K562 (cell line): ENCODE results near the gene CREB3L1. TPM values are rescaled to one million over a fixed set of nuclear protein-coding genes. Genes with fewer than 3 reads are reported as not detected.

Source experiments
- ATAC-seq: fragments of 200-7000 bp; cut with Tn5 transposase; 3 replicates; pipeline ENCODE4 v1.9.1; 2020; ENCODE audit warnings: moderate library complexity
- BruUV-seq: library from RNA; stranded (reverse); fragments of 400-500 nt; replicated peaks from 2 replicates; lab custom pipeline; 2021; lab: Mats Ljungman, UMichigan
- CTCF ChIA-PET: fragments of 300-600 bp; formaldehyde crosslinking; extraction: SDS; loops from one replicate; lab custom pipeline; 2021; ENCODE audit warnings: low intra/inter-chr PET ratio; lab: Yijun Ruan, JAX
- POLR2A ChIA-PET: fragments of 300-600, 350-650 bp; sonication (Branson Sonifier 250); formaldehyde crosslinking; extraction: SDS; loops from one replicate; lab custom pipeline; 2021; ENCODE audit warnings: antibody characterized with exemption, inconsistent platforms; lab: Yijun Ruan, JAX
- DNase-seq, 4 experiments: peaks; one replicate each; pipeline versions ENCODE4 v3.0.0 to v3.0.0-alpha.2; 2011 to 2018; ENCODE audit warnings: low spot score in 3 of 4, mixed read lengths in 3 of 4; ENCODE audit errors: extremely low read depth in 1 of 4
- FAIRE-seq: peaks from 2 replicates; lab custom pipeline; 2011; peaks lifted over from hg19 to GRCh38; lab: Jason Lieb, UNC
- H2AFZ ChIP-seq: 2 replicates; pipeline ENCODE4 v1.6.0; 2011; ENCODE audit warnings: low read depth, low read length, control low read depth, inconsistent platforms
- H3K27ac ChIP-seq: fragments of 200-600 bp; 3 replicates; pipeline ENCODE4 v1.8.0; 2011; ENCODE audit warnings: low read depth, mild to moderate bottlenecking, control low read depth, inconsistent platforms, low read length, moderate library complexity, mixed read lengths; ENCODE audit errors: extremely low read depth
- H3K27me3 ChIP-seq, 2 experiments: fragments of 300-600 bp in 1 of 2; 2 replicates in 1 of 2; 3 replicates in 1 of 2; pipeline versions ENCODE4 v1.6.0 to v1.8.0; 2011; ENCODE audit warnings: inconsistent platforms in 2 of 2, low read length in 2 of 2, mild to moderate bottlenecking in 1 of 2, mixed read lengths in 1 of 2, moderate library complexity in 1 of 2; ENCODE audit not compliant: control insufficient read depth in 2 of 2, insufficient read depth in 2 of 2
- H3K36me3 ChIP-seq: fragments of 300-600 bp; 3 replicates; pipeline ENCODE4 v1.8.0; 2011; ENCODE audit warnings: mild to moderate bottlenecking, low read length, inconsistent platforms; ENCODE audit not compliant: control insufficient read depth, insufficient read depth
- H3K4me1 ChIP-seq, 2 experiments: fragments of 200-600 bp in 1 of 2; replicated peaks in 1 of 2; 2 replicates in 1 of 2; 3 replicates in 1 of 2; pipeline versions ENCODE4 v1.5.1 to v1.8.0; 2011; ENCODE audit warnings: inconsistent platforms in 2 of 2, low read length in 2 of 2, mild to moderate bottlenecking in 1 of 2, mixed read lengths in 1 of 2, moderate library complexity in 1 of 2; ENCODE audit not compliant: control insufficient read depth in 2 of 2, insufficient read depth in 2 of 2
- H3K4me2 ChIP-seq: 2 replicates; pipeline ENCODE4 v1.6.1; 2011; ENCODE audit warnings: low read length, control low read depth, inconsistent platforms, mixed read lengths; ENCODE audit not compliant: insufficient read depth
- H3K4me3 ChIP-seq: fragments of 200-600 bp; sonication (generic), shearing (Covaris generic); 2 replicates; pipeline ENCODE4 v1.5.1; 2016; ENCODE audit warnings: control low read depth, inconsistent platforms
- H3K79me2 ChIP-seq: fragments of 200-600 bp; 3 replicates; pipeline ENCODE4 v1.8.0; 2011; ENCODE audit warnings: low read length, inconsistent platforms; ENCODE audit not compliant: control insufficient read depth, insufficient read depth
- H3K9ac ChIP-seq, 2 experiments: 2 replicates each; pipeline versions ENCODE4 v1.6.0 to v1.6.1; 2011; ENCODE audit warnings: low read depth in 2 of 2, low read length in 2 of 2, control low read depth in 1 of 2, inconsistent platforms in 1 of 2, mild to moderate bottlenecking in 1 of 2, mixed read lengths in 1 of 2; ENCODE audit not compliant: insufficient read depth in 1 of 2
- H3K9me1 ChIP-seq: one replicate; pipeline ENCODE4 v1.6.0; 2011; ENCODE audit warnings: inconsistent platforms, mild to moderate bottlenecking, low read length, moderate library complexity; ENCODE audit not compliant: control insufficient read depth, insufficient read depth
- H3K9me3 ChIP-seq: replicated peaks from 2 replicates; pipeline ENCODE4 v1.5.1; 2011; ENCODE audit warnings: low read depth, low read length, inconsistent platforms; ENCODE audit not compliant: control insufficient read depth, insufficient read depth
- H4K20me1 ChIP-seq: replicated peaks from 2 replicates; pipeline ENCODE4 v1.6.1; 2011; ENCODE audit warnings: low read length, inconsistent platforms, mixed read lengths; ENCODE audit not compliant: control insufficient read depth, insufficient read depth
- CEBPB ChIP-seq: fragments of 450-650 bp; IDR thresholded peaks from 2 replicates; pipeline ENCODE4 v1.6.1; 2016; ENCODE audit warnings: missing genetic modification characterization, missing compliant biosample characterization
- DMBX1 ChIP-seq: fragments of 250-450 bp; sonication (Bioruptor Pico); IDR thresholded peaks from 2 replicates; pipeline ENCODE4 v1.8.0; 2022; ENCODE audit warnings: inconsistent platforms, mild to moderate bottlenecking, moderate library complexity, borderline replicate concordance
- DNMT1 ChIP-seq: fragments of 450-650 bp; IDR thresholded peaks from 2 replicates; pipeline ENCODE4 v1.6.1; 2016; ENCODE audit warnings: antibody characterized with exemption, mild to moderate bottlenecking
- IFI16 ChIP-seq: fragments of 250-450 bp; sonication (Bioruptor Pico); IDR thresholded peaks from 2 replicates; pipeline ENCODE4 v2.1.2; 2022; ENCODE audit warnings: mild to moderate bottlenecking, inconsistent platforms
- SRSF3 ChIP-seq: fragments of 200-400 bp; formaldehyde crosslinking; IDR thresholded peaks from 2 replicates; pipeline ENCODE4 v1.6.1; 2016; ENCODE audit warnings: mild to moderate bottlenecking, low read length, moderate library complexity; ENCODE audit not compliant: insufficient read depth
- ZBTB33 ChIP-seq: sonication (generic); formaldehyde crosslinking; IDR thresholded peaks from 2 replicates; pipeline ENCODE4 v1.8.1; 2023; ENCODE audit warnings: mild to moderate bottlenecking, missing genetic modification reagents
- WGBS: fragments of 100-300 bp; shearing (Covaris generic); methylation state at CpG from one replicate; pipeline ENCODE4 v1.1.6; 2016; ENCODE audit warnings: low coverage, mixed read lengths; ENCODE audit not compliant: insufficient coverage; ENCODE audit errors: missing lambda C conversion rate; 5-methylcytosine and 5-hydroxymethylcytosine counted together
- in situ Hi-C: fragments of 300-500 bp; cut with MboI; formaldehyde crosslinking; loops from 4 replicates; pipeline ENCODE4 v1.15.0; 2018; ENCODE audit warnings: inconsistent platforms, mixed read lengths
- intact Hi-C: fragments of 100-400 bp; cut with micrococcal nuclease; formaldehyde crosslinking; loops from 2 replicates; pipeline ENCODE4 v1.14.2; 2022
- polyA plus RNA-seq, 8 experiments: library from polyadenylated mRNA; depleted of rRNA in 4 of 8; stranded (reverse) in 5 of 8; unstranded in 3 of 8; fragments of >200 nt; fragmentation: Nextera tagmentation in 2 of 8; fragmentation: Illumina TruSeq in 1 of 8; extraction: Ambion mirVana in 2 of 8; extraction: Trizol in 1 of 8; gene quantifications; 2 replicates each; pipeline versions ENCODE4 v1.2.1 to v1.2.3, GENCODE V29; 2011 to 2014; ENCODE audit warnings: inconsistent platforms in 1 of 8, missing spikeins in 1 of 8
- total RNA-seq, 7 experiments: library from RNA; depleted of rRNA in 6 of 7; stranded (reverse); fragments of >200 nt in 6 of 7; fragmentation: Illumina TruSeq in 2 of 7; extraction: Trizol in 2 of 7; gene quantifications; 2 replicates each; pipeline versions ENCODE4 v1.2.1 to v1.2.3, GENCODE V29; 2011 to 2021; ENCODE audit warnings: low replicate concordance in 1 of 7
- TF ChIP-seq, protein P1 (sequence below): sonication (generic); formaldehyde crosslinking; IDR thresholded peaks from 2 replicates; pipeline ENCODE4 v1.9.0; 2022; ENCODE audit warnings: mild to moderate bottlenecking, missing genetic modification reagents
- TF ChIP-seq, protein P2 (sequence below), 2 experiments: fragments of 450-650 bp; IDR thresholded peaks; 2 replicates each; pipeline ENCODE4 v1.6.1; 2016

CREB3L1 gene
- total and polyA plus RNA-seq, 9 of the 15 experiments (the other 6 are each of a cell fraction or from before 2014, with no cell fraction given), result 1.2 to 27.6 (median 3.7) TPM

DNA sequence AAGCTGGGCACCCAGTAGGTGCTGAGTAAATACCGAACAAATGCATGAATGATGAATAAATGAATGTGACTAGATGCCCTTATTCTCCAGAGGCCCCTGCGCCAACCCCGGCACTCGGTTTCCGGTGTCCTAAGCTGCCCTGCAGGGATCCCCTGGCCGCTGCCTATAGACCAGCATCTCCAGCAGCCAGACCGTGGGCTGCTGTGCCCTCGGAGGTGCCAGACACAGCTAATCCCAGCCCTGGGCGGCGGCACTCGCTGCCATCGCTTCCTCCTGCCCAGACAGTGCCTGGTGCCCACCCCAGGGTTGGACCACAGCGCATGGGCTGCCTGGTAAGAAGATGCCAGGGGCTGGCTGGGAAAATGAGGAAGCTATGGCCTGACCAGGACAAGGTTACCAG is 15.6 kb downstream of the CREB3L1 start:
- H4K20me1 ChIP-seq, result no peaks in the 10 kb centered on the region
- peaks cover 5% of the 10 kb centered on the region; the same call in 2 of the 3 replicates for H3K36me3 ChIP-seq
- peaks cover 3% of the 10 kb centered on the region for H3K9me1 ChIP-seq
- 94% methylated on average over 12 of the region's 13 CpGs for WGBS
- no TSS peak for BruUV-seq
- in situ Hi-C loops, result no loop called here
- CTCF ChIA-PET, result no interaction called here
- no peaks in the 10 kb centered on the region for H3K27me3 ChIP-seq
- TF ChIP-seq SRSF3, result no peak
- TF ChIP-seq IFI16 (CRISPR knock-in tag), result no peak
- no peak for TF ChIP-seq DNMT1
- no peak for TF ChIP-seq CEBPB (tag)
- TF ChIP-seq, all 486 proteins: peak for 0
- Histone ChIP-seq H2AFZ (no peak overlapping the region), H3K27ac (no peak overlapping the region), H3K79me2 (peaks cover 34% of the 10 kb centered on the region), H3K9ac (peak overlapping the region in 1 of 2 experiments; percentile 51; a peak in 2 of 4 replicates), H3K4me3 (no peak overlapping the region), H3K9me3 (no peaks in the 10 kb centered on the region), H3K4me1 (peaks cover 46 to 59% of the 10 kb centered on the region in 2 experiments), H3K4me2 (no peak overlapping the region)
- POLR2A ChIA-PET, result interaction anchor here (1.1 to 1.6 kb wide), 2 partner anchors 15 to 50 kb away, joined by 3 to 4 read pairs; partner anchors contain the start of gene CREB3L1
- FAIRE-seq (no peak), ATAC-seq (no peak), DNase-seq (no peak)
- intact Hi-C loops, result no loop called here

DNA sequence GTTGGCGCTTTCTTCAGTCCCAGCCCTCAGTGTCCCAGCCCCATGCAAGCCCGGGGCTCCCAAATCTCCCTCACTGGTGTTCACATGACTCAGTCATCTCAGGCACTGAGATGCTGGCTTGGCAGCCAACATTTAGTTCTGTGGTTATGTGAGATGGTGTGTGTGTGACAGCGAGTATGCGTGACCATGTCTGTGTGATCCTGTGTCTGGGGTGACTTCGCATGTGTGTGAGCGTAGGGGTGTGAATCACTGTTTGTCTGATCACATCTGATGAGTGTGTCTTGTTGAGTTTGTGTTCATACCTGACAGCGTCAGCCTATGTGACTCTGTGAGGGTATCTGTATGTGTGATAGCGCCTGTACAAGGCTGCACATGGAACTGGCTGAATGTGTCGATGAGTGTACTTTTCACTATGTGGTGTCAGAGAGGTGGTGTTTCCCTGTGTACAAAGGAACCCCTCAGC is 16.2 kb downstream of the CREB3L1 start:
- Histone ChIP-seq H3K9me3 (no peaks in the 10 kb centered on the region), H3K4me2 (no peak overlapping the region), H3K27me3 (no peaks in the 10 kb centered on the region), H2AFZ (peak overlapping the region; percentile 86; the same call in 1 of the 2 replicates), H3K79me2 (peaks cover 35% of the 10 kb centered on the region), H3K9me1 (peaks cover 3% of the 10 kb centered on the region), H3K27ac (peak overlapping the region; percentile 85), H3K36me3 (peaks cover 5% of the 10 kb centered on the region; the same call in 2 of the 3 replicates), H4K20me1 (no peaks in the 10 kb centered on the region), H3K9ac (peak overlapping the region; percentile 51 to 75; a peak in 2 of 4 replicates), H3K4me3 (no peak overlapping the region), H3K4me1 (peaks cover 46 to 59% of the 10 kb centered on the region in 2 experiments)
- FAIRE-seq, result peak; percentile 62
- 81% methylated on average over 9 of the region's 9 CpGs for WGBS
- no TSS peak for BruUV-seq
- TF ChIP-seq, protein P1, sequence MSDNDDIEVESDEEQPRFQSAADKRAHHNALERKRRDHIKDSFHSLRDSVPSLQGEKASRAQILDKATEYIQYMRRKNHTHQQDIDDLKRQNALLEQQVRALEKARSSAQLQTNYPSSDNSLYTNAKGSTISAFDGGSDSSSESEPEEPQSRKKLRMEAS (CRISPR knock-in tag), result 0 out of 2 replicates have a peak, but pooled peaks have one; percentile 17
- TF ChIP-seq ZBTB33 (CRISPR knock-in tag), result 0 out of 2 replicates have a peak, but pooled peaks have one; percentile 46
- TF ChIP-seq, protein P2, sequence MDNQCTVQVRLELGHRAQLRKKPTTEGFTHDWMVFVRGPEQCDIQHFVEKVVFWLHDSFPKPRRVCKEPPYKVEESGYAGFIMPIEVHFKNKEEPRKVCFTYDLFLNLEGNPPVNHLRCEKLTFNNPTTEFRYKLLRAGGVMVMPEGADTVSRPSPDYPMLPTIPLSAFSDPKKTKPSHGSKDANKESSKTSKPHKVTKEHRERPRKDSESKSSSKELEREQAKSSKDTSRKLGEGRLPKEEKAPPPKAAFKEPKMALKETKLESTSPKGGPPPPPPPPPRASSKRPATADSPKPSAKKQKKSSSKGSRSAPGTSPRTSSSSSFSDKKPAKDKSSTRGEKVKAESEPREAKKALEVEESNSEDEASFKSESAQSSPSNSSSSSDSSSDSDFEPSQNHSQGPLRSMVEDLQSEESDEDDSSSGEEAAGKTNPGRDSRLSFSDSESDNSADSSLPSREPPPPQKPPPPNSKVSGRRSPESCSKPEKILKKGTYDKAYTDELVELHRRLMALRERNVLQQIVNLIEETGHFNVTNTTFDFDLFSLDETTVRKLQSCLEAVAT (IDR thresholded peaks at IDR 0.05), result 0 out of 4 replicates have a peak, but pooled peaks of 1 of the 2 experiments have one; percentile 39
- no peak for TF ChIP-seq DMBX1 (CRISPR knock-in tag)
- in situ Hi-C loops (no loop called here), intact Hi-C loops (no loop called here)
- ChIA-PET CTCF (no interaction called here), POLR2A (interaction anchor here (1.1 kb wide), 1 partner anchor 16 kb away, joined by 3 read pairs; the partner anchor contains the start of gene CREB3L1)
- DNase-seq, result peak in 1 of 4 experiments; percentile 28
- no peak for ATAC-seq
